Measurements from ENCODE around the gene PRX. TPM values are rescaled to one million over a fixed set of nuclear protein-coding genes. Genes with fewer than 3 reads are reported as not detected.

PRX gene
- total and polyA plus RNA-seq, 2 experiments from 2014 or later: 0.54 to 3.8 TPM

GRCh38 chr19:40357640-40358039 is 55.5 kb downstream of the PRX start:
- in situ Hi-C loops (cut with MboI): no loop called here
- Histone ChIP-seq H3K4me3 (no peak overlapping the region), H3K9me3 (ENCODE audit: low read depth) (no peaks in the 10 kb centered on the region), H3K4me1 (ENCODE audit: insufficient read depth) (peaks cover 4% of the 10 kb centered on the region; the same call in 1 of the 2 replicates), H4K20me1 (ENCODE audit: insufficient read depth) (no peaks in the 10 kb centered on the region), H3K27ac (peak overlapping the region; percentile 31), H2AFZ (no peak overlapping the region), H3K4me2 (ENCODE audit: unreplicated experiment) (no peak overlapping the region), H3K79me2 (ENCODE audit: insufficient read depth) (peaks cover 42% of the 10 kb centered on the region), H3K27me3 (replicated peaks; ENCODE audit: insufficient read depth) (no peaks in the 10 kb centered on the region), H3F3A (ENCODE audit: insufficient read depth) (peaks cover 9% of the 10 kb centered on the region), H3K36me3 (ENCODE audit: low read depth) (no peaks in the 10 kb centered on the region; the same call in 1 of the 2 replicates), H3K9me2 (ENCODE audit: insufficient read depth) (no peaks in the 10 kb centered on the region), H3K9ac (0 out of 2 replicates have a peak overlapping the region, but pooled peaks have one; percentile 8)
- DNase-seq: peak; percentile 42
- WGBS, 2 experiments (ENCODE audit: low coverage in 1 of 2, low lambda C conversion rate in 2 of 2, missing lambda C conversion rate in 2 of 2): 37 to 48% methylated on average over 3 of the region's 3 CpGs
- TF ChIP-seq EZH2phosphoT487 (IDR thresholded peaks at IDR 0.05; ENCODE audit: insufficient read depth, low read depth) (no peak), EZH2 (IDR thresholded peaks at IDR 0.05; ENCODE audit: insufficient read depth, poor library complexity, severe bottlenecking) (no peak)

GRCh38 chr19:40356681-40357595 is 56.2 kb downstream of the PRX start:
- Histone ChIP-seq H3K4me3 (no peak overlapping the region), H3K9me3 (ENCODE audit: low read depth) (no peaks in the 10 kb centered on the region), H2AFZ (no peak overlapping the region), H3K36me3 (ENCODE audit: low read depth) (no peaks in the 10 kb centered on the region; the same call in 1 of the 2 replicates), H3K9me2 (ENCODE audit: insufficient read depth) (no peaks in the 10 kb centered on the region), H3K79me2 (ENCODE audit: insufficient read depth) (peaks cover 42% of the 10 kb centered on the region), H3F3A (ENCODE audit: insufficient read depth) (peaks cover 9% of the 10 kb centered on the region), H3K27me3 (replicated peaks; ENCODE audit: insufficient read depth) (no peaks in the 10 kb centered on the region), H3K27ac (peak overlapping the region; percentile 31), H3K9ac (0 out of 2 replicates have a peak overlapping the region, but pooled peaks have one; percentile 8), H3K4me1 (ENCODE audit: insufficient read depth) (peaks cover 4% of the 10 kb centered on the region; the same call in 1 of the 2 replicates), H4K20me1 (ENCODE audit: insufficient read depth) (no peaks in the 10 kb centered on the region), H3K4me2 (ENCODE audit: unreplicated experiment) (no peak overlapping the region)
- in situ Hi-C loops (cut with MboI): no loop called here
- WGBS, 2 experiments (ENCODE audit: low coverage in 1 of 2, low lambda C conversion rate in 2 of 2, missing lambda C conversion rate in 2 of 2): 78 to 79% methylated on average over 6 of the region's 6 CpGs
- DNase-seq: peak; percentile 46
- TF ChIP-seq EZH2 (IDR thresholded peaks at IDR 0.05; ENCODE audit: insufficient read depth, poor library complexity, severe bottlenecking) (no peak), EZH2phosphoT487 (IDR thresholded peaks at IDR 0.05; ENCODE audit: insufficient read depth, low read depth) (no peak)

- peaks cover 9% of the 10 kb centered on the region for H3F3A ChIP-seq (ENCODE audit: insufficient read depth)
- WGBS, 2 experiments (ENCODE audit: low coverage in 1 of 2, low lambda C conversion rate in 2 of 2, missing lambda C conversion rate in 2 of 2): 88 to 89% methylated on average over 9 of the region's 9 CpGs
Observed at GRCh38 chr19:40355975-40356680, 57.0 kb downstream of the PRX start.

GRCh38 chr19:40348961-40349507 is 64.1 kb downstream of the PRX start:
- H3K79me2 ChIP-seq (ENCODE audit: insufficient read depth): peaks cover 75% of the 10 kb centered on the region
- peak overlapping the region; percentile 87 for H3K4me3 ChIP-seq
- no peaks in the 10 kb centered on the region; the same call in 1 of the 2 replicates for H3K4me1 ChIP-seq (ENCODE audit: insufficient read depth)
- H4K20me1 ChIP-seq (ENCODE audit: insufficient read depth): no peaks in the 10 kb centered on the region
- in situ Hi-C loops (cut with MboI): no loop called here
- peak overlapping the region; percentile 87 for H3K4me2 ChIP-seq (ENCODE audit: unreplicated experiment)
- peak overlapping the region; percentile 68 for H3K27ac ChIP-seq
- H3K9me2 ChIP-seq (ENCODE audit: insufficient read depth): no peaks in the 10 kb centered on the region
- no peaks in the 10 kb centered on the region for H3F3A ChIP-seq (ENCODE audit: insufficient read depth)
- DNase-seq: peak; percentile 89
- H3K36me3 ChIP-seq (ENCODE audit: low read depth): no peaks in the 10 kb centered on the region
- TF ChIP-seq EZH2phosphoT487 (IDR thresholded peaks at IDR 0.05; ENCODE audit: insufficient read depth, low read depth) (no peak), EZH2 (IDR thresholded peaks at IDR 0.05; ENCODE audit: insufficient read depth, poor library complexity, severe bottlenecking) (no peak)
- H2AFZ ChIP-seq: peak overlapping the region; percentile 84
- peak overlapping the region; percentile 91 for H3K9ac ChIP-seq
- WGBS, 2 experiments (ENCODE audit: low coverage in 1 of 2, low lambda C conversion rate in 2 of 2, missing lambda C conversion rate in 2 of 2): 3 to 5% methylated on average over 17 of the region's 17 CpGs
- H3K27me3 ChIP-seq (replicated peaks; ENCODE audit: insufficient read depth): no peaks in the 10 kb centered on the region
- H3K9me3 ChIP-seq (ENCODE audit: low read depth): no peaks in the 10 kb centered on the region

More at GRCh38 chr19:40355975-40356680, 57.0 kb downstream of the PRX start:
- H3K9me3 ChIP-seq (ENCODE audit: low read depth): no peaks in the 10 kb centered on the region
- H3K4me1 ChIP-seq (ENCODE audit: insufficient read depth): peaks cover 4% of the 10 kb centered on the region; the same call in 1 of the 2 replicates
- H3K4me2 ChIP-seq (ENCODE audit: unreplicated experiment): no peak overlapping the region
- H3K9me2 ChIP-seq (ENCODE audit: insufficient read depth): no peaks in the 10 kb centered on the region
- H3K4me3 ChIP-seq: no peak overlapping the region
- in situ Hi-C loops (cut with MboI): no loop called here
- no peak overlapping the region for H3K27ac ChIP-seq
- H3K36me3 ChIP-seq (ENCODE audit: low read depth): no peaks in the 10 kb centered on the region; the same call in 1 of the 2 replicates
- H3K9ac ChIP-seq: no peak overlapping the region
- DNase-seq: no peak
- no peak overlapping the region for H2AFZ ChIP-seq
- no peaks in the 10 kb centered on the region for H4K20me1 ChIP-seq (ENCODE audit: insufficient read depth)
- no peaks in the 10 kb centered on the region for H3K27me3 ChIP-seq (replicated peaks; ENCODE audit: insufficient read depth)
- peaks cover 46% of the 10 kb centered on the region for H3K79me2 ChIP-seq (ENCODE audit: insufficient read depth)
- TF ChIP-seq EZH2 (IDR thresholded peaks at IDR 0.05; ENCODE audit: insufficient read depth, poor library complexity, severe bottlenecking) (no peak), EZH2phosphoT487 (IDR thresholded peaks at IDR 0.05; ENCODE audit: insufficient read depth, low read depth) (no peak)
